ENCODE measurements around the gene CDC25C. TPM values are rescaled to one million over a fixed set of nuclear protein-coding genes. Genes with fewer than 3 reads are reported as not detected.

CDC25C gene
- total RNA-seq, 2 experiments from 2014 or later, result 19.2 to 21.1 TPM

- Histone ChIP-seq H2AFZ (ENCODE audit: low read length) (no peak overlapping the region), H4K20me1 (ENCODE audit: insufficient read depth, low read length) (no peaks in the 10 kb centered on the region), H3K4me3 (ENCODE audit: low read depth, low read length, poor library complexity, severe bottlenecking) (no peak overlapping the region), H3K79me2 (ENCODE audit: insufficient read depth, low read depth, low read length) (no peaks in the 10 kb centered on the region), H3K36me3 (ENCODE audit: insufficient read depth, low read length) (no peaks in the 10 kb centered on the region), H3K9me2 (ENCODE audit: insufficient read depth, low read length) (no peaks in the 10 kb centered on the region), H3K27ac (ENCODE audit: low read depth, low read length, poor library complexity, severe bottlenecking) (no peak overlapping the region), H3K4me2 (ENCODE audit: low read length) (no peak overlapping the region), H3K9me3 (ENCODE audit: low read length) (no peaks in the 10 kb centered on the region), H3K4me1 (ENCODE audit: insufficient read depth, low read length, poor library complexity, severe bottlenecking) (no peaks in the 10 kb centered on the region)
- POLR2A ChIA-PET, result interaction anchor here (0.6 to 2.3 kb wide), 5 partner anchors 11 to 548 kb away, joined by 3 to 5 read pairs (median 3); no protein-coding TSS in a partner anchor
- DNase-seq (ENCODE audit: low spot score), result no peak
- no TSS peak for BruUV-seq (replicated peaks)
- CTCF ChIA-PET (ENCODE audit: unreplicated experiment), result no interaction called here
- intact Hi-C loops (cut with micrococcal nuclease; ENCODE audit: unreplicated experiment), result no loop called here
- TF ChIP-seq EZH2phosphoT487 (IDR thresholded peaks at IDR 0.05; ENCODE audit: borderline replicate concordance, low read depth, low read length) (no peak), CTCF (conservative IDR thresholded peaks at IDR 0.05; ENCODE audit: low read length) (no peak)
These were observed 85.3 kb downstream of the CDC25C start for GRCh38 chr5:138246334-138246733.

- Histone ChIP-seq H3K4me2 (ENCODE audit: low read length) (no peak overlapping the region), H3K4me3 (ENCODE audit: low read depth, low read length, poor library complexity, severe bottlenecking) (no peak overlapping the region), H3K9me2 (ENCODE audit: insufficient read depth, low read length) (no peaks in the 10 kb centered on the region), H3K36me3 (ENCODE audit: insufficient read depth, low read length) (no peaks in the 10 kb centered on the region), H3K27ac (ENCODE audit: low read depth, low read length, poor library complexity, severe bottlenecking) (no peak overlapping the region), H3K9me3 (ENCODE audit: low read length) (no peaks in the 10 kb centered on the region), H4K20me1 (ENCODE audit: insufficient read depth, low read length) (no peaks in the 10 kb centered on the region), H3K4me1 (ENCODE audit: insufficient read depth, low read length, poor library complexity, severe bottlenecking) (no peaks in the 10 kb centered on the region), H3K79me2 (ENCODE audit: insufficient read depth, low read depth, low read length) (no peaks in the 10 kb centered on the region), H2AFZ (ENCODE audit: low read length) (no peak overlapping the region)
- TF ChIP-seq EZH2phosphoT487 (IDR thresholded peaks at IDR 0.05; ENCODE audit: borderline replicate concordance, low read depth, low read length) (no peak), CTCF (conservative IDR thresholded peaks at IDR 0.05; ENCODE audit: low read length) (no peak)
- BruUV-seq (replicated peaks), result no TSS peak
- ChIA-PET POLR2A (interaction anchor here (1.4 kb wide), 1 partner anchor 33 kb away, joined by 3 read pairs; the partner anchor contains the start of gene CDC23), CTCF (ENCODE audit: unreplicated experiment) (no interaction called here)
- intact Hi-C loops (cut with micrococcal nuclease; ENCODE audit: unreplicated experiment), result no loop called here
- DNase-seq (ENCODE audit: low spot score), result no peak
These were observed 85.9 kb downstream of the CDC25C start for GRCh38 chr5:138245717-138246116.

- H3K4me2 ChIP-seq (ENCODE audit: low read length), result no peak overlapping the region
- no peak overlapping the region for H3K27ac ChIP-seq (ENCODE audit: low read depth, low read length, poor library complexity, severe bottlenecking)
- TF ChIP-seq EZH2phosphoT487 (IDR thresholded peaks at IDR 0.05; ENCODE audit: borderline replicate concordance, low read depth, low read length) (no peak), CTCF (conservative IDR thresholded peaks at IDR 0.05; ENCODE audit: low read length) (no peak)
- no TSS peak for BruUV-seq (replicated peaks)
- DNase-seq (ENCODE audit: low spot score), result no peak
- H3K9me3 ChIP-seq (ENCODE audit: low read length), result no peaks in the 10 kb centered on the region
- no peak overlapping the region for H3K4me3 ChIP-seq (ENCODE audit: low read depth, low read length, poor library complexity, severe bottlenecking)
- H3K79me2 ChIP-seq (ENCODE audit: insufficient read depth, low read depth, low read length), result no peaks in the 10 kb centered on the region
- CTCF ChIA-PET (ENCODE audit: unreplicated experiment), result no interaction called here
- H3K36me3 ChIP-seq (ENCODE audit: insufficient read depth, low read length), result no peaks in the 10 kb centered on the region
- H2AFZ ChIP-seq (ENCODE audit: low read length), result no peak overlapping the region
- POLR2A ChIA-PET, result interaction anchor here (0.6 kb wide), 1 partner anchor 65 kb away, joined by 3 read pairs; no protein-coding TSS in a partner anchor
- no peaks in the 10 kb centered on the region for H4K20me1 ChIP-seq (ENCODE audit: insufficient read depth, low read length)
- H3K4me1 ChIP-seq (ENCODE audit: insufficient read depth, low read length, poor library complexity, severe bottlenecking), result no peaks in the 10 kb centered on the region
- H3K9me2 ChIP-seq (ENCODE audit: insufficient read depth, low read length), result no peaks in the 10 kb centered on the region
- intact Hi-C loops (cut with micrococcal nuclease; ENCODE audit: unreplicated experiment), result no loop called here
These were observed 87.8 kb downstream of the CDC25C start for GRCh38 chr5:138243794-138244193.
